CD4-positive, alpha-beta memory T cell (primary cell): ENCODE data around the gene KCNH4. TPM values are rescaled to one million over a fixed set of nuclear protein-coding genes. Genes with fewer than 3 reads are reported as not detected.

Experiments used
- CTCF ChIA-PET: fragments of 350-600 bp; sonication (Branson Sonifier 250); formaldehyde crosslinking; loops from one replicate; lab custom pipeline; 2021; ENCODE audit warnings: inconsistent platforms; ENCODE audit not compliant: partially characterized antibody; lab: Charles Lee
- POLR2A ChIA-PET: fragments of 350-600 bp; sonication (Branson Sonifier 250); formaldehyde crosslinking; loops from one replicate; lab custom pipeline; 2021; ENCODE audit not compliant: partially characterized antibody; lab: Charles Lee
- DNase-seq, 5 donors: peaks; one replicate each; pipeline versions ENCODE4 v3.0.0 to v3.0.0-alpha.2; 2020 to 2022; ENCODE audit warnings: mixed read lengths in 1 of 5
- H3K27ac ChIP-seq: one replicate; pipeline ENCODE4 v1.7.0; 2013; ENCODE audit warnings: low read depth, low read length
- H3K27me3 ChIP-seq: 2 replicates; pipeline ENCODE4 v1.7.0; 2013; ENCODE audit warnings: mild to moderate bottlenecking, low read length, moderate library complexity; ENCODE audit not compliant: insufficient read depth
- H3K36me3 ChIP-seq: 2 replicates; pipeline ENCODE4 v1.7.0; 2013; ENCODE audit warnings: mild to moderate bottlenecking, low read length, moderate library complexity; ENCODE audit not compliant: insufficient read depth
- H3K4me1 ChIP-seq: 2 replicates; pipeline ENCODE4 v1.7.0; 2013; ENCODE audit warnings: mild to moderate bottlenecking, low read length, moderate library complexity; ENCODE audit not compliant: insufficient read depth
- H3K4me3 ChIP-seq, 2 donors: one replicate each; pipeline ENCODE4 v1.7.0; 2013; ENCODE audit warnings: low read length in 2 of 2, mild to moderate bottlenecking in 1 of 2
- H3K9me3 ChIP-seq, 2 donors: one replicate each; pipeline ENCODE4 v1.7.0; 2013; ENCODE audit warnings: low read length in 2 of 2, control low read depth in 1 of 2; ENCODE audit not compliant: control insufficient read depth in 1 of 2
- H3K27ac Mint-ChIP-seq, 7 donors: one replicate each; pipeline ENCODE4 v1.8.0; 2020 to 2021; ENCODE audit warnings: mixed read lengths in 7 of 7, mild to moderate bottlenecking in 6 of 7, inconsistent platforms in 3 of 7, moderate library complexity in 3 of 7
- H3K27me3 Mint-ChIP-seq, 2 donors: one replicate each; pipeline ENCODE4 v1.8.0; 2020 to 2021; ENCODE audit warnings: mixed read lengths in 2 of 2
- H3K36me3 Mint-ChIP-seq, 2 donors: one replicate each; pipeline ENCODE4 v1.8.0; 2020 to 2021; ENCODE audit warnings: mixed read lengths in 2 of 2, inconsistent platforms in 1 of 2, mild to moderate bottlenecking in 1 of 2
- H3K4me1 Mint-ChIP-seq, 4 donors: one replicate each; pipeline ENCODE4 v1.8.0; 2020 to 2021; ENCODE audit warnings: mixed read lengths in 4 of 4, mild to moderate bottlenecking in 1 of 4
- H3K4me3 Mint-ChIP-seq, 8 donors: one replicate each; pipeline ENCODE4 v1.8.0; 2020 to 2021; ENCODE audit warnings: mixed read lengths in 8 of 8, mild to moderate bottlenecking in 7 of 8, moderate library complexity in 6 of 8, inconsistent platforms in 3 of 8
- H3K9me3 Mint-ChIP-seq, 8 donors: one replicate each; pipeline ENCODE4 v1.8.0; 2020 to 2021; ENCODE audit warnings: mixed read lengths in 8 of 8, mild to moderate bottlenecking in 5 of 8, inconsistent platforms in 3 of 8, moderate library complexity in 1 of 8
- intact Hi-C: fragments of 100-400 bp; cut with micrococcal nuclease; formaldehyde crosslinking; loops from one replicate; pipeline ENCODE4 v1.15.1; 2023
- polyA plus RNA-seq, 2 donors: library from polyadenylated mRNA; unstranded; fragments of 300-500 nt; fragmentation: Illumina TruSeq; gene quantifications; one replicate each; pipeline ENCODE4 v1.2.3, GENCODE V29; 2021
- total RNA-seq, 2 experiments: library from RNA; stranded (reverse); gene quantifications; one replicate each; pipeline ENCODE4 v1.2.3, GENCODE V29; 2021

The KCNH4 gene
- total and polyA plus RNA-seq, 4 experiments from 2014 or later: 0.09 to 0.11 TPM; not detected in 2

DNA sequence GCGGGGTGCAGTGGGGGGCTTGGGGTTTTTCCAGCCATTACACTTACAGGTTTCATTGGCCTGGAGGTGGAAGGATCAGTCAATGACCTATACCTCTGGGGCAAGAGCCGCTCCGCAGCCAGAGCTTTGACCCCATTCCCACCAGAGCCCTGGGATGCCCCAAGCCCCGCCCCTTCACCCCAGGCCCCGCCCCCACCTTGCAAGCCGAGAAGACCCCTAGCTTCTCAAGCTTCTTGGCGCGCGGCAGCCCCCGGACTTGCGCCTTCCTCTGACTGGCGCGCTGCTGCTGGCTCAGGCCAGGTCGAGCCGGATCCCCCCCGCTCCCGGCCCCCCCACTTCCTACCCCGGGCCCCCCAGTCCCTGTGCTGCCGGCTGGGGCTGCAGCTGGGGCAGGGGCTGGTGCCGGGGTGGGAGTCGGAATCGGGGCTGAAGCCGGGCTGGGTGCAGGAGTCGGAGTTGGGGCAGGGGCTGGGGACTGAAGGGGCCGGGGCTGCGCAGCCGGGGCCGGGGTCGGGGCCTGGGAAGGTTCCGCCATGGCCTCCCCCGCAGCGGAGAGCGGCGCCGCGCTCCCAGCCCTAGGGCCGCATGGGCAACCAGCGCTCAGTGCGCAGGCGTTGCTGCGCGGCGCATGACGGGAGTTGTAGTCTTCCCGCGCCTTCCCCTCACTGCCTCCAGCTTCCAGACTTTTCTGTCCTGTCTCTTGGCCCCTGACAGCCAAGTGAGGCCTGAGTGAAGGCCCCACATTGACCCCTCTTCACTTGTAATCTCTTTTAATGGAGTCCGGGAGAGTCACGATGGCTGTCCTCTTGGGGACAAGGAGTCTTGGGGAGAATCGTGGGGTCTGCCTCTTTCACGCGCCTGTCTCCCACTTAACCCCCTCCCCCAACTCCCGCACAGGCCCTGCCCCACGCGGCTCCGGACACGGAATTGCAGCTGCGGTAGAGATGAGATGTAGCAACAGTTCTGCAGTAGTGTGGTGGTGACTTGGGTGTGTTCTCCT is 59.9 kb downstream of the KCNH4 start, which contains the start of gene KAT2A:
Gene KAT2A, minus strand, starts transcription at position 598 of the 1,000 bp plus-strand sequence. Its CDS starts 63 bp downstream, at position 535.
- Mint-ChIP-seq H3K4me3 (peak within 1 kb of the TSS; percentile 72 to 82 (median 77)), H3K36me3 (peaks cover 17 to 26% of the 10 kb centered on the region in 2 donors), H3K27ac (peak within 1 kb of the TSS in 6 of 7 donors; percentile 19 to 81 (median 67)), H3K27me3 (no peaks in the 10 kb centered on the region), H3K4me1 (peaks cover 13 to 34% (median 23%) of the 10 kb centered on the region in 4 donors), H3K9me3 (no peaks in the 10 kb centered on the region)
- Histone ChIP-seq H3K27me3 (no peaks in the 10 kb centered on the region), H3K4me3 (peak within 1 kb of the TSS in 1 of 2 donors; percentile 43), H3K4me1 (peaks cover 11% of the 10 kb centered on the region), H3K36me3 (peaks cover 10% of the 10 kb centered on the region), H3K9me3 (no peaks in the 10 kb centered on the region), H3K27ac (peak within 1 kb of the TSS; percentile 49)
- peak; percentile 61 to 71 (median 68) for DNase-seq
- intact Hi-C loops: loop anchor here (2.0 kb wide), 1 partner anchor 286 kb away; no protein-coding TSS in a partner anchor
- ChIA-PET CTCF (interaction anchor here (0.9 to 8.1 kb wide), 11 partner anchors 13 to 158 kb away, joined by 3 to 124 read pairs (median 6); partner anchors contain the start of genes CNP, DNAJC7 and NKIRAS2), POLR2A (interaction anchor here (0.6 to 5.3 kb wide), 12 partner anchors 8 to 267 kb away, joined by 3 to 28 read pairs (median 4); partner anchors contain the start of genes CNP, DHX58, DNAJC7 and NKIRAS2)

DNA sequence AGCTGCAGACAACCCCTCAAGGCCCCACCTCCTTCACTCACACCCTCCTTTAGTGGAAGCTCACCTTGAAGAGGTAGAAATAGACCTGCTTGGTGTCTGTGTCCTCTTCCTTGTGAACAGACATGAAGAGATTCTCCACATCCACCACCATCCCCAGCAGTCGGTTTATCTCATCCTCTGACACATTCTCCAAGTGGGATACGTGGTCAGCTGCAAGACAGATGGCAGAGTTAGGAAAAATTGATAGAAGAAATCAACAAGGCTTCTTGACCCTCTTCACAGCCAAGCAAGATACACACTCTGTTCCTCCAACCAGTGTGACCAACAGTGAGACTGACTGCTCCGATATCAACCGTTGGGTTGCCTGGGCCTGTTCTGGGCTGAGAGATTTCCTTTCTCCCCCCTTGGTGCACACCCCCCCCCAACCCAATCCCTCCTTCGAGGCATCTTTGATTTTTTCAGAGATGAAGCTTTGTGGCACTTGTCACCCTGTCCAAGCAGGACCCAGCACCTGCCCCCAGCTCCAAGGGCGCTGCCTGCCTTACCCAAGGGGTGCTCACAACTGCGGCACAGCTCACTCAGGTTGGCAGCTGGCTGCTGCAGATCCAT is 60.7 kb downstream of the KCNH4 start:
- no peaks in the 10 kb centered on the region for H3K27me3 Mint-ChIP-seq
- Histone ChIP-seq H3K4me3 (peak overlapping the region in 1 of 2 donors; percentile 43), H3K27me3 (no peaks in the 10 kb centered on the region), H3K4me1 (peaks cover 11% of the 10 kb centered on the region), H3K36me3 (peaks cover 2% of the 10 kb centered on the region), H3K9me3 (no peaks in the 10 kb centered on the region), H3K27ac (peak overlapping the region; percentile 49)
- ChIA-PET POLR2A (interaction anchor here (0.6 to 5.3 kb wide), 9 partner anchors 8 to 268 kb away, joined by 3 to 28 read pairs (median 5); partner anchors contain the start of genes CNP, DHX58, DNAJC7 and NKIRAS2), CTCF (interaction anchor here (1.2 to 8.1 kb wide), 12 partner anchors 12 to 157 kb away, joined by 3 to 124 read pairs (median 6); partner anchors contain the start of genes CNP, DNAJC7 and NKIRAS2)
- peak overlapping the region in 3 of 7 donors; percentile 19 to 79 (median 22) for H3K27ac Mint-ChIP-seq
- no peak for DNase-seq
- peaks cover 15 to 40% (median 24%) of the 10 kb centered on the region in 4 donors for H3K4me1 Mint-ChIP-seq
- peaks cover 9 to 18% of the 10 kb centered on the region in 2 donors for H3K36me3 Mint-ChIP-seq
- H3K4me3 Mint-ChIP-seq: peak overlapping the region; percentile 71 to 82 (median 76)
- intact Hi-C loops: loop anchor here (2.0 kb wide), 1 partner anchor 287 kb away; no protein-coding TSS in a partner anchor
- H3K9me3 Mint-ChIP-seq: no peaks in the 10 kb centered on the region

- no peak for DNase-seq
- Mint-ChIP-seq H3K27ac (peak overlapping the region in 2 of 7 donors; percentile 22 to 23), H3K27me3 (no peaks in the 10 kb centered on the region), H3K4me3 (peak overlapping the region in 4 of 8 donors; percentile 13 to 59 (median 44)), H3K4me1 (peaks cover 12 to 43% (median 24%) of the 10 kb centered on the region in 4 donors), H3K9me3 (no peaks in the 10 kb centered on the region), H3K36me3 (peaks cover 8 to 9% of the 10 kb centered on the region in 2 donors)
- CTCF ChIA-PET: interaction anchor here (1.2 to 8.1 kb wide), 13 partner anchors 11 to 156 kb away, joined by 3 to 124 read pairs (median 6); partner anchors contain the start of genes CNP, DNAJC7 and NKIRAS2
- intact Hi-C loops: loop anchor here (5.0 kb wide), 1 partner anchor 63 kb away; the partner anchor contains the start of gene KCNH4
- Histone ChIP-seq H3K9me3 (no peaks in the 10 kb centered on the region), H3K27ac (no peak overlapping the region), H3K27me3 (no peaks in the 10 kb centered on the region), H3K4me1 (peaks cover 11% of the 10 kb centered on the region), H3K36me3 (no peaks in the 10 kb centered on the region), H3K4me3 (no peak overlapping the region)
- POLR2A ChIA-PET: interaction anchor here (0.8 to 5.3 kb wide), 2 partner anchors 10 to 103 kb away, joined by 4 to 28 read pairs; partner anchors contain the start of gene DNAJC7
Observed at GRCh38 chr17:42119301-42119700, 61.6 kb downstream of the KCNH4 start.

DNA sequence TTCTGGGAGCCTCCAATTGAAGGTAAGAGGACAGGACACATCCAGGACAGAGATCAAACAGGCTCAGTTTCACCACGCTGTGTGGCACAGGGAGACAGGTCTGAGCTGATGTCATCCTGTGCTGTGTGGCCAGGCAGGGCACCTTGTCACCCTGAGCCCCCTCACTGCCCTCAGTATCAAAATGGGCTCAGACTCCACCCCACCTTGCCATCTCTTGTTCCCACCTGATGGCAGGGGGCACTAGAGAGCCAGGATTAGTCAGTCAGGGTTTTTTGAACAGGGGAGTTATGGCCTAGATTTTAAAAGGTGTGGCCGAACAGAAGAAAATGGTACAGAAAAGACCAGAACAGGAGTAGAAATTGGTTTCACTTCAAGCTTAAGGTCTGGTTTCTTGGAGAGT is 62.4 kb downstream of the KCNH4 start:
- Histone ChIP-seq H3K4me1 (peaks cover 11% of the 10 kb centered on the region), H3K4me3 (no peak overlapping the region), H3K27me3 (no peaks in the 10 kb centered on the region), H3K9me3 (no peaks in the 10 kb centered on the region), H3K27ac (no peak overlapping the region), H3K36me3 (no peaks in the 10 kb centered on the region)
- Mint-ChIP-seq H3K4me1 (peaks cover 12 to 43% (median 25%) of the 10 kb centered on the region in 4 donors), H3K4me3 (peak overlapping the region in 7 of 8 donors; percentile 15 to 61 (median 37)), H3K27ac (peak overlapping the region in 3 of 7 donors; percentile 22 to 53 (median 47)), H3K9me3 (no peaks in the 10 kb centered on the region), H3K27me3 (no peaks in the 10 kb centered on the region), H3K36me3 (peaks cover 7 to 8% of the 10 kb centered on the region in 2 donors)
- intact Hi-C loops: loop anchor here (5.0 kb wide), 1 partner anchor 64 kb away; the partner anchor contains the start of gene KCNH4
- POLR2A ChIA-PET: interaction anchor here (5.3 kb wide), 1 partner anchor 102 kb away, joined by 28 read pairs; the partner anchor contains the start of gene DNAJC7
- CTCF ChIA-PET: interaction anchor here (0.7 to 8.1 kb wide), 8 partner anchors 18 to 155 kb away, joined by 3 to 124 read pairs (median 12); partner anchors contain the start of genes CNP, DNAJC7 and NKIRAS2
- peak; percentile 30 to 43 (median 33) for DNase-seq

DNA sequence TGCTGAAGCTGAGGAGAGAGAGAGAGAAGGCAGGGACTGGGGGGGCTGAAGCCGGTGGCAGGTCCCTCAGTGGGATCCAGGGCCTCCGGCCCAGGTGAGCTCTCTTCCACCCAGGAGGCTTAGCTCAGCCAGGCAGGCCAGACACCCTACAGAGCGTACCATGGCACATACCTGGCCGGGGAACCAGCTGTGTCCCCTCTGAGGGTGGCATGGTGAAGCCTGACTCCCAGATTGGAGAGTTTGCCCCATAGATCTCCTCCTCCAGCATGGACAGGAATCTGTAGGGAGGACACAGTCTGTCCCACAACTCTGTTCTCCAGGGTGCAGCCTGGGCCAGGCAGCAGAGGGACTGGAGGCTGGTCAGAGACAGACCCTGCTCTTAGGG is 62.8 kb downstream of the KCNH4 start:
- Mint-ChIP-seq H3K36me3 (peaks cover 7 to 8% of the 10 kb centered on the region in 2 donors), H3K4me3 (peak overlapping the region in 3 of 8 donors; percentile 8 to 37 (median 29)), H3K9me3 (no peaks in the 10 kb centered on the region), H3K27me3 (no peaks in the 10 kb centered on the region), H3K4me1 (peaks cover 12 to 43% (median 25%) of the 10 kb centered on the region in 4 donors), H3K27ac (peak overlapping the region in 2 of 7 donors; percentile 22 to 53)
- intact Hi-C loops: loop anchor here (5.0 kb wide), 1 partner anchor 64 kb away; the partner anchor contains the start of gene KCNH4
- Histone ChIP-seq H3K9me3 (no peaks in the 10 kb centered on the region), H3K4me3 (no peak overlapping the region), H3K4me1 (peaks cover 15% of the 10 kb centered on the region), H3K36me3 (no peaks in the 10 kb centered on the region), H3K27me3 (no peaks in the 10 kb centered on the region), H3K27ac (no peak overlapping the region)
- ChIA-PET POLR2A (interaction anchor here (1.1 to 5.3 kb wide), 2 partner anchors 101 to 152 kb away, joined by 4 to 28 read pairs; partner anchors contain the start of genes CNP and DNAJC7), CTCF (interaction anchor here (0.6 to 8.1 kb wide), 11 partner anchors 10 to 271 kb away, joined by 3 to 124 read pairs (median 9); partner anchors contain the start of genes CNP, DNAJC7, GHDC and NKIRAS2)
- DNase-seq: no peak
